Stimulated activated memory B cell treated with anti-CD40 and anti-IgM and Interleukin-4, amounts not matched to agents 10 μg/mL and 1 μg/mL and 100 μg/mL, for 72 hours (primary cell): ENCODE data around the gene FRG2.
"Not testable (repeated sequence)": the region's sequence is repeated elsewhere in the genome, so short reads cannot be mapped to it uniquely, and the experiment has no call there.

ENCODE experiments used
- ATAC-seq: fragments of 150-1000 bp; cut with Tn5 transposase; 2 replicates; pipeline ENCODE4 v1.10.0; 2021
- H3K27ac Mint-ChIP-seq: one replicate; pipeline ENCODE4 v1.8.0; 2022; ENCODE audit warnings: mild to moderate bottlenecking, mixed read lengths
- H3K27me3 Mint-ChIP-seq: one replicate; pipeline ENCODE4 v1.8.0; 2022; ENCODE audit warnings: mixed read lengths
- H3K36me3 Mint-ChIP-seq: one replicate; pipeline ENCODE4 v1.8.0; 2022; ENCODE audit warnings: mixed read lengths
- H3K4me1 Mint-ChIP-seq: one replicate; pipeline ENCODE4 v1.8.0; 2022; ENCODE audit warnings: mixed read lengths
- H3K4me3 Mint-ChIP-seq: one replicate; pipeline ENCODE4 v1.8.0; 2022; ENCODE audit warnings: mild to moderate bottlenecking, moderate library complexity, mixed read lengths
- H3K9me3 Mint-ChIP-seq: one replicate; pipeline ENCODE4 v1.8.0; 2022; ENCODE audit warnings: mixed read lengths

Gene FRG2

DNA sequence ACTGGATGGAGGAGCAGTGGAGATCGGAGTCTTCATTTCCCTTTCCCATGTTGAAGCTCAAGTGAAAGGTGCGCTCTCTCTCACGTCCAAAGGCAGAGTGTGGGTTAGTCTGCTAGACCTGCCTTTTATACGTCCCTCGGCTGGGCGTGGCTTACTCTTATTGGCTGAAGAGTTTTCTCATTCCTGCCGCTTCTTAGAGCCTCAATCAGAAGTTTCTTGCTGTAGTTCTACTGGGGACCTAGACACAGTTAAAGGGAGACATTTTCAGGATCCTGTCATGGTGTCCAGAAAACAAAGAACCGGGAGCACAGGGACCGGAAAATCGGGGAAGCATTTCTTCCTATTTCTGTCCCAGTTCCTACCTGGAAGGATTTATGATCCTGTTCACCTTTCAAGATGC is at the start of gene FRG2:
Gene FRG2 (minus strand): TSS at position 101 of the 400 bp plus-strand sequence. CDS start 52 bp downstream, at position 49.
- not testable (repeated sequence) for H3K27ac Mint-ChIP-seq, H3K36me3 Mint-ChIP-seq, ATAC-seq, H3K4me3 Mint-ChIP-seq, H3K4me1 Mint-ChIP-seq, H3K9me3 Mint-ChIP-seq, H3K27me3 Mint-ChIP-seq

DNA sequence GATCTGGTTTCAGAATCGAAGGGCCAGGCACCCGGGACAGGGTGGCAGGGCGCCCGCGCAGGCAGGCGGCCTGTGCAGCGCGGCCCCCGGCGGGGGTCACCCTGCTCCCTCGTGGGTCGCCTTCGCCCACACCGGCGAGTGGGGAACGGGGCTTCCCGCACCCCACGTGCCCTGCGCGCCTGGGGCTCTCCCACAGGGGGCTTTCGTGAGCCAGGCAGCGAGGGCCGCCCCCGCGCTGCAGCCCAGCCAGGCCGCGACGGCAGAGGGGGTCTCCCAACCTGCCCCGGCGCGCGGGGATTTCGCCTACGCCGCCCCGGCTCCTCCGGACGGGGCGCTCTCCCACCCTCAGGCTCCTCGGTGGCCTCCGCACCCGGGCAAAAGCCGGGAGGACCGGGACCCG is 41.3 kb upstream of the FRG2 start:
- not testable (repeated sequence) for H3K36me3 Mint-ChIP-seq, H3K4me1 Mint-ChIP-seq, ATAC-seq, H3K9me3 Mint-ChIP-seq, H3K27ac Mint-ChIP-seq, H3K27me3 Mint-ChIP-seq, H3K4me3 Mint-ChIP-seq

DNA sequence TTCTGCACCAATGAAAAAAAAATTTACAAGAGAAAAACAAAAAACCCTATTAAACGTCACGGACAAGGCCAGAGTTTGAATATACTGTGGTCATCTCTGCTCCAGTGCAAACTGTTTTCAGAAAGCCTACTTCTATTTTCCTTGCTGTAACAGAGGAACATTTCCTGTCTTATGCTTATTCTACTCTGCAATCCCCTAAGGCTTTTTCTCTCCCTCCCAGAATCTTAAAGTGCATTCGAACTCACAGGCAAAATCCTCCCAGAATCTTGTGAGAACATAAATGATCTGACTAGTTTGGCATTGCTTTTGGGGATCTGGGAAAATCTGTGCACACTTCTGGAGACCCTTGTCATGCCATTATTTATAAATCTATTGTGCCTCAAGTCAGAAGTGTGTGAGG is 37.7 kb upstream of the FRG2 start:
- not testable (repeated sequence) for H3K27me3 Mint-ChIP-seq, H3K36me3 Mint-ChIP-seq, ATAC-seq, H3K4me1 Mint-ChIP-seq, H3K9me3 Mint-ChIP-seq, H3K4me3 Mint-ChIP-seq, H3K27ac Mint-ChIP-seq

DNA sequence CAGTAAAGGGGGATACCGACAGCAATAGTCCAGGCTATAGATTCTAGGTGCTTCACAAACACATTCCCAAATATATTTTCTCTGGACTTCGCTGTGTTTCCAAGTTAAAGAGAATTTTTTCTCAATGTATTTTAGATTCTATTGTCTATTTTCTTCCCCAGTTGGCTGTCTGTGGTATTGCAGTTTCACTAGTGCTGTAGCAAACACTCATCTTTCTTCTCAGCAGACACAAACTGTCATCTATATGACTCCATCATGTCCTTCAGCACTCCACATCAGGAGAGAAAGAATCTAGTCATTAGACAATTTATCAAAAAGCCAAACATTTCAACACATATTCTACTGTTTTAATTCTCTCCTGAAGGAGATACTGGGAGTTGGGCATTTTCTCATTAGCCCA is 37.3 kb upstream of the FRG2 start, which contains the start of gene DBET:
Gene DBET (plus strand): TSS at position 161 of the 400 bp plus-strand sequence.
- H3K4me1 Mint-ChIP-seq, H3K27ac Mint-ChIP-seq, H3K27me3 Mint-ChIP-seq, ATAC-seq, H3K9me3 Mint-ChIP-seq, H3K36me3 Mint-ChIP-seq, H3K4me3 Mint-ChIP-seq: not testable (repeated sequence)

DNA sequence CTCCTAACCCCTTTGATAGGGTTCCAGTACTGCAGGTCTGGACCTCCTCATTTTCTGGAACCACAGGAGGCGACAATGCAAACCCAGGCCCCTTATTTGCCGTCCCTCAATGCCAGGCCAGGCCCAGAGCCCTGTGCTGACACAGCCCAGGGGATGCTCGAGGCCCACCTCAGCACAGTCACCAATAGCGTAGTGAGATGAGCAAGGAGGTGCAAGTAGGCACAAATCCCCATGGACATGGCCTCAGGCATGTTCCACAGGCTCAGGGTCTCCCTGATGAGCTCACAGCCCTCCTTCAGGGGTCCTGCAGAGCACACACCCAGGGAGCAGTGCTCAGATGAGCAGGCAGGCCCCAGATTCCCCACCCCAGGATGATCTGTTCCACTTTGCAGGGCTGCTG is 31.9 kb upstream of the FRG2 start:
- H3K27ac Mint-ChIP-seq, H3K9me3 Mint-ChIP-seq, ATAC-seq: not testable (repeated sequence)

DNA sequence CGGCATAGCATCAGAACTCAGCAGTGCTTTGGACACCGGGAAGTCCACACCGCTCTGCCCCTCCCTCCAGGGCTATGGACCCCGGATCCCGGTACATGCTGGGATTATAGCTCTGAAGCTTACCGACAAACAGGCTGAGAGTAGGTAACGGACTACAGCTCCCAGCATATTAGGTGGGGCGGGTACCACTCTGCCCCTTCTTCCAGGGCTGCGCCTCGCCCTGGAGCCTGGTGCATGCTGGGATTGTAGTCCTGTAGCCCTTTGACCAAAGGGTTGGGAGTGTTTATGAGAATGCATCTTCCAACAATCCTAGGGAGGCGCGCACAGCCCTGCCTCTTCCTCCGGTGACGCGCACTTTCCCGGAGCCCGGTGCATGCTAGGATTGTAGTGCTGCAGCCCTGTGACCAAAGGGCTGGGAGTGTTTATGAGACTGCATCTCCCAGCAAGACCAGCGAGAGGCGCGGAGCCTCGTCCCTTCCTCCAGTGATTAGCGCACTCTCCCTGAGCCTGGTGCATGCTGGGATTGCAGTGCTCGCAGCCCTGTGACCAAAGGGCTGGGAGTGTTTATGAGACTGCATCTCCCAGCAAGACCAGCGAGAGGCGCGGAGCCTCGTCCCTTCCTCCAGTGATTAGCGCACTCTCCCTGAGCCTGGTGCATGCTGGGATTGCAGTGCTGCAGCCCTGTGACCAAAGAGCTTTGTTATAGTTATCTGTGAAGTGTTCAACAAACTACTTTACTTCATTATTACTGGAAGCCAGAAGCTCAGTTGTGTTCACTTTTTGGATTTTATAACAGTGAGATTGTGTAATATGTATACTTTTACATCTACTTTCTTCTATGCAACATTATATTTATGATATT is 22.6 kb upstream of the FRG2 start:
- not testable (repeated sequence) for H3K27ac Mint-ChIP-seq, H3K4me1 Mint-ChIP-seq, H3K27me3 Mint-ChIP-seq, ATAC-seq, H3K9me3 Mint-ChIP-seq, H3K36me3 Mint-ChIP-seq, H3K4me3 Mint-ChIP-seq

More for the DNA sequence above, 31.9 kb upstream of the FRG2 start:
- H3K27me3 Mint-ChIP-seq, H3K36me3 Mint-ChIP-seq, H3K4me1 Mint-ChIP-seq, H3K4me3 Mint-ChIP-seq: not testable (repeated sequence)

DNA sequence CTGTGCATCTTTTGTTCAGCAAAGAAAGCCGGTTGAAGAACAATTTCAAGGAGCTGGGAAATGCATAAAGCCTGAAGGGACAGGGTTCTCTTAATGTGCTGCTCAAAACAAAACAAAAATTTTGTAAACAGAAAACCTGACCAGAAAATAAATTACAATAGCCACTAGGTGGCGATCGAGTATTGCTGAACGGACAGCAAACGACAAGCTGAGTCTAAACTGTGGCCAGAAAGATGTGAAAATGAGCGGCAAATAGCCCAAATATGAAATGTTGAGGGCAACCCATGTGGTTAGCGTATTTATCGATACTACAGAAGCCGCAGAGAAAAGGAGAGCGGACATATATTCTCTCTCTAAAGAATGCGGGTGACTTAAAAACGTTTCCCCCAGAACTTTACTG is 20.6 kb upstream of the FRG2 start:
- not testable (repeated sequence) for ATAC-seq, H3K4me3 Mint-ChIP-seq, H3K27me3 Mint-ChIP-seq, H3K9me3 Mint-ChIP-seq, H3K27ac Mint-ChIP-seq, H3K36me3 Mint-ChIP-seq, H3K4me1 Mint-ChIP-seq

DNA sequence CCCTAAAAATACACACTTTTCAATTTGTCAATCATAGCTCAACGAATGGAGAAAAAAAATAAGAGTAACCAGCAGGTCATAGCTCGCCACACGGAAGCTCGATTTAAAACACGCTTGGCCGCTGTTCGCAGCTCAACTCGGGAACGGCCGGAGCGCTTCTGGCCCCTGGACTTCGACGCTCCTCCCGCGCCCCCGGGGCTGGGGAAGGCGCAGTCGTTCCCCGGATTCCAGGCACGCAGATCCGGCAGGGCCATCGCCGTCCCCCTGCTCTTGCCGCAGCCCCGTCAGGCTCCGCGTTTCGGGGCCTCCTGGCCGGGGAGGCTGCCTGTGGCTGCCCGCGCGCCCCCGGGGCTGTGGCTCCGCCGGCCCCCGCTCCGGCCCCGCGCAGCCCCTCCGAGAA is 13.8 kb upstream of the FRG2 start:
- H3K36me3 Mint-ChIP-seq, H3K27ac Mint-ChIP-seq, H3K27me3 Mint-ChIP-seq, H3K9me3 Mint-ChIP-seq, H3K4me3 Mint-ChIP-seq, ATAC-seq, H3K4me1 Mint-ChIP-seq: not testable (repeated sequence)

DNA sequence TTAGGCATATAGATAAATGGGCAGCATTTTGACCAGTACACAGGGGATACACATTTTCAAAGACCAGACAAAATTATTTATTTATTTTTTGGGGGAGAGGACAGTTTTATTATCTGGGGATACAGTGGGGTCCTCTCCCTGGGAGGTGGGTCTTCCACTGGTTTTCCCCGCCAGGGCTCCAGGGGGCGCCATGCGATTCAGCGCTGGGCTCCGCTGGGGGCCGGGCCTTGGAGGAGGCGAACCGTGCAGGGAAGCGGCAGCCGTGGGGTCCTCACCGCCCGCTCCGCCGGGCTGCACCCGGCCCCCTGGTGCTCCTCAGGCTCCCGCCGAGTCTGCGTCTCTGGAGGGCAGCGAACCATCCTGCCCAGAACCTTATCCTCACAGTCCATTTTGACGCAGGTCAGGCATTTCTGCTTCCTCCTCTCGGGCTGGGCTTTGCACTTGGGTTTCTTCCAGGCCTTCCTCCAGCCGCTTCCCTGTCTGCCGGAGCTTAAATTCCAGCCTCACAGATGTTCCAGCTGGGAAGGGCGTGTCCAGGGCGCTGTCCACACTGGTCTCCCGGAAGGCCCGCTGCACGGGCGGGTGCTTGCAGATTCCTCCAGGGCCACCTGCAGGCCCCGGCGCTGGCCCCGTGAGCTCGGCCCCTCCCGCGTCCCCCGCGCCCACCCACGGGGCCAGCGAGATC is 10.8 kb upstream of the FRG2 start:
- H3K9me3 Mint-ChIP-seq, H3K27me3 Mint-ChIP-seq, H3K27ac Mint-ChIP-seq, H3K4me1 Mint-ChIP-seq, H3K4me3 Mint-ChIP-seq, H3K36me3 Mint-ChIP-seq: not testable (repeated sequence)
- ATAC-seq, result peak; percentile 59

DNA sequence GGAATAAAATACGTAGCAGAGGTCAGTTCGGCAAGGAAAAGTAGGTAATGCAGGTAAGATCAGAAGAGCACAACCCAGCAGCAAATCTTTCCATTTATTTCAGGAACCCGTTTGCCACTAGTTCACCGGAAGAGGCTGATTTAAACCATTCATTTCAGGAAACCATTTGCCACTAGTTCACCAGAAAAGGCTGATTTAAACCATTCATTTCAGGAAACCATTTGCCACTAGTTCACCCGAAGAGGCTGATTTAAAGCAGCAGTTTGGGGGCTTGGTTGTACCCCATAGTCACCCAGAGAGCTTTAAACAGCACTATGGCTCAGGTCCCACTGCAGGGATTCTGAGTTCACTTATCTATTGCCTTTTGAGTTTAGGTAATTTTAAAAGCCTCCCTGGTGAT is 4.2 kb upstream of the FRG2 start:
- ATAC-seq, H3K4me1 Mint-ChIP-seq, H3K9me3 Mint-ChIP-seq, H3K36me3 Mint-ChIP-seq, H3K27ac Mint-ChIP-seq, H3K4me3 Mint-ChIP-seq, H3K27me3 Mint-ChIP-seq: not testable (repeated sequence)

DNA sequence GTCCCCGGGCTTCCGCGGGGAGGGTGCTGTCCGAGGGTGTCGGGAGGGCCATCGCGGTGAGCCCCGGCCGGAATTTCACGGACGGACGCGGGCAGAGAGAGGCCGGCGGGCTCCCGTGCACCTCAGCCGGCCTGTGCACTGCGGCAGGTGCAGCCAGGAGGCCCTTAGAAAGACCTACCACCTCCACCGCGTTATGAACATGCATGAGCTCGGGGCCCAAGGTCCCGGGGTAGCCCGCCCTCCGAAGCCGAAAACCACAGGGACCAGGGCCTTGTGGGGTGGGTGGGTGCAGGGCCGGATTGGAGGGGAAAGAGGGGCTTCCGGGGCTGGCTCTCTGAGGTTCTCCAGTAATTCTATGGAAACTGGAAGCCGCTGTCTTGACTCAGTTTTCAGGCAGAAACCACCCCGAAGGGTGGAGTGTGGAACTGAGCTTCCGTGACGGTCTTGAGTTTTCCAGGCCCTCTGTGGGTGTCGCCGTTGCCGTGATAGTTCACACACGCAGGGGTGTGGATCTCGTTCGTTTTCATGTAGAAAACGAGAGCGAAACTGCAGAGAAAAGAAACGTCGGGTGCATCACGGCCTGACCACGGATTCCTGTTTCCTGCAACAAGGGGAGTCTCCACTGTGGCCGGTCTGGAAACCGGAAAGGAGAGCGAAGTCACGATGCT is 4.3 kb downstream of the FRG2 start:
- ATAC-seq, result peak; percentile 70
- H3K27me3 Mint-ChIP-seq, result peaks cover 45% of the 10 kb centered on the region
- H3K36me3 Mint-ChIP-seq, H3K27ac Mint-ChIP-seq, H3K9me3 Mint-ChIP-seq: not testable (repeated sequence)
- H3K4me1 Mint-ChIP-seq, result peaks cover 32% of the 10 kb centered on the region
- peak overlapping the region; percentile 48 for H3K4me3 Mint-ChIP-seq

DNA sequence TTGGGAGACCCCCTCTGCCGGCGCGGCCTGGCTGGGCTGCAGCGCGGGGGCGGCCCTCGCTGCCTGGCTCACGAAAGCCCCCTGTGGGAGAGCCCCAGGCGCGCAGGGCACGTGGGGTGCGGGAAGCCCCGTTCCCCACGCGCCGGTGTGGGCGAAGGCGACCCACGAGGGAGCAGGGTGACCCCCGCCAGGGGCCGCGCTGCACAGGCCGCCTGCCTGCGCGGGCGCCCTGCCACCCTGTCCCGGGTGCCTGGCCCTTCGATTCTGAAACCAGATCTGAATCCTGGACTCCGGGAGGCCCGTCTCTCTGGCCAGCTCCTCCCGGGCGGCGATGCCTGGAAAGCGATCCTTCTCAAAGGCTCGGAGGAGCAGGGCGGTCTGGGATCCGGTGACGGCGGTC is 5.1 kb downstream of the FRG2 start:
- not testable (repeated sequence) for ATAC-seq, H3K4me3 Mint-ChIP-seq, H3K9me3 Mint-ChIP-seq, H3K36me3 Mint-ChIP-seq, H3K27ac Mint-ChIP-seq
- Mint-ChIP-seq H3K27me3 (peaks cover 53% of the 10 kb centered on the region), H3K4me1 (peaks cover 33% of the 10 kb centered on the region)

DNA sequence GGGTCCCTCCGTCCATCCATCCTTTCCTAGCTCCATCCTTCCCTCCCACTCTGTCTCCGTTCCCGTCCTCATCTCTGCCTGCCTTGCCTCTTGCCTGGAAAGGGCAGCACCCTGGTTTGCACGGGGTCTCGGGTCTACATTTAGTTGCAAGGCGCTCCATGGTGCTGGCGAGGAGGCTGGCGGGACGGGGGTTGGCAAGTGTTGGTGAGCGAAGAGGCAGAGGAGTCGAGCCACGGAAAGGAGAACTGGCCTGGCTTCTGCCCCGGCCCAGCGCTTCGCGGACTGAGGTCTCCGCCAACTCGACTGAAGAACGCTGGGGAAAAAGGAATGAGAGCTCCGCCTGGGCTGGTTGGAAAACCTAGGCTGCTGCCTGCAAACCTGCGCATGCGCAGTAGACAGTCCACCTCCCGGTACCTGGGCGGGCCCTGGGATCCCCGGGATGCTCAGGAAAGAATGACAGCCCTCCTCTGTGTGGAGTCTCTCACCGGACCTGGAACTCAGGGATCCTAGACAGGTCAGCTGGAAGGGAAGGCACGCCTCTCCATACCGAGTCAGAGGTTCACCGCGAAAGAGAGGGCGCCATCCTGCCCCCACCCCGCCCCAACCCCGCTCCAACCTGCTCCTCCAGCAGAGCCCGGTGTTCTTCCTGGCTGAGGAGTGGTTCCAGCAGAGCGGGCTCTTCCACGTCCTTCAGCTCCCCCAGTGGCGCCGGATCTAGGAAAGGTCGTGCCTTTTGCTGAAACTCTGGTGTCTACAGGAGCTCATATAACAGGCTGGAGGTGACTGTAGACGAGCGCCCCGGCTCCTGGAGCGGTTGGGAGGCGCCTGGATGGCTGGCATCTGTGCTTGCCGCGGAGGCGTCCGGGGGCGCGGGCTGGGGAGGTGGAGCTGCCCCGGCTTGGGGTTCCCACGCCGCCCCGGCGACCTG is 6.0 kb downstream of the FRG2 start:
- Mint-ChIP-seq H3K27me3 (peaks cover 62% of the 10 kb centered on the region), H3K4me1 (peaks cover 36% of the 10 kb centered on the region), H3K4me3 (peak overlapping the region; percentile 63), H3K36me3 (peaks cover 6% of the 10 kb centered on the region), H3K9me3 (peaks cover 11% of the 10 kb centered on the region), H3K27ac (no peak overlapping the region)
- ATAC-seq, result no peak

DNA sequence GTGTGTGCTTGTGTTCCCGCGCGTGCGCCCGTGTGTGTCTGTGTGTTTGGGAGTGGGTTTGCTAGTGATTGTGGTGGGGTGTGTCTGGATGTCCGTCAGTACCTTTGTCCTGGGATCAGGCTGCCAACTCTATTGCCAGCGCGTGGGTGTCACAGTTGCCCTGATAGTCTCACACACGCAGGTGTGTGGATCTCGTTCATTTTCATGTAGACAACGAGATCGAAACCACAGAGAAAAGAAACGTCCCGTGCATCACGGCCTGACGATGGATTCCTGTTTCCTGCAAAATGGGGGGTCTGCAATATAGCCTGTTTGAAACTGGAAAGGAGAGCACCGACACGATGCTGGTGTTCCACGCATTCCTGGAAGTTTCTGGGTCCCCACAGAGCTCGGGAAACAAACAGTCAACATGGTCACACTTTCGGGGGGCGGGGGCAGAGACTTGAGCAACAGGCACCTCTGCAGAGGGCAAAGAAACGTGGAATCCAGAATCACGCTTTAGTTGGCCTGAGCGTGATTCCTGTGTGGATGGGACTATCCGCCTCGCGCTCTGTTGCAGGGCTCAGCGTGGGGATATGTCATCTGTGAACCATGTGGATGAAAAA is 7.1 kb downstream of the FRG2 start:
- peak overlapping the region; percentile 5 for H3K4me3 Mint-ChIP-seq
- H3K4me1 Mint-ChIP-seq, result peaks cover 42% of the 10 kb centered on the region
- not testable (repeated sequence) for ATAC-seq, H3K27ac Mint-ChIP-seq, H3K36me3 Mint-ChIP-seq
- peaks cover 14% of the 10 kb centered on the region for H3K9me3 Mint-ChIP-seq
- H3K27me3 Mint-ChIP-seq, result peaks cover 71% of the 10 kb centered on the region
